ENCODE measurements around the gene OR2C3.

OR2C3 gene

DNA sequence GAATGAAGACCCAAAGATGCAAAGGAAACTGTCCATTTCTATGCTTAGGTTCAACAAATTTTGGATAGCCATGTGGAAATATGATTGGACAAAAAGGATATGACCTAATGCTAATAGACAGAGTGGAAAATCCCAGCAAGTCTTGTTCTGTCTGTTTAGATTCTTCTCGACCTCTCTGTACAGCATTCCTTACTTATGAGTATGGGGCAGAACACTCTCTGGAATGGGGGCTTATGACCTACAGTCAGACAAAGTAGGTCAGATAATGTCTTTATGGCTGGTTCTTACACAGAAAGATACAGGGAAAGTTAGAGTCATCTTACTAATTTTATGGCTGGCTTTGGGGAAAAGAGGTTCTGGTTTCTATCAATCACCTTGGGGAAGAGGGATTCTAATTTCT lies 15.5 kb upstream of the OR2C3 start:
- Histone ChIP-seq H3F3A (ENCODE audit: insufficient read depth, low read length) (no peaks in the 10 kb centered on the region), H4K20me1 (ENCODE audit: insufficient read depth, low read length) (no peaks in the 10 kb centered on the region), H3K27me3 (ENCODE audit: insufficient read depth, low read length) (no peaks in the 10 kb centered on the region), H3K4me1 (ENCODE audit: insufficient read depth, low read length, severe bottlenecking) (no peaks in the 10 kb centered on the region), H3K79me2 (ENCODE audit: insufficient read depth, low read length) (no peaks in the 10 kb centered on the region), H3K9ac (ENCODE audit: low read length) (no peak overlapping the region), H3K9me3 (ENCODE audit: low read length) (no peaks in the 10 kb centered on the region), H3K4me3 (ENCODE audit: low read depth, low read length, poor library complexity, severe bottlenecking) (no peak overlapping the region), H3K36me3 (ENCODE audit: insufficient read depth, low read length) (no peaks in the 10 kb centered on the region), H3K27ac (ENCODE audit: low read depth, low read length, poor library complexity, severe bottlenecking) (no peak overlapping the region), H3K9me2 (ENCODE audit: low read depth, low read length) (no peaks in the 10 kb centered on the region), H3K4me2 (ENCODE audit: low read length) (no peak overlapping the region), H2AFZ (ENCODE audit: low read length) (no peak overlapping the region)
- TF ChIP-seq CTCF (IDR thresholded peaks at IDR 0.05; ENCODE audit: low read length) (no peak), EZH2 (IDR thresholded peaks at IDR 0.05; ENCODE audit: borderline replicate concordance, low read length) (no peak)

GRCh38 chr1:247548769-247549182 lies 12.5 kb upstream of the OR2C3 start, which contains the start of gene GCSAML:
Gene GCSAML, plus strand, starts transcription at chr1:247549134. Its CDS starts 58 bp downstream, at chr1:247549192.
- no peak within 1 kb of the TSS for H3K4me2 ChIP-seq (ENCODE audit: low read length)
- H3F3A ChIP-seq (ENCODE audit: insufficient read depth, low read length): no peaks in the 10 kb centered on the region
- no peaks in the 10 kb centered on the region for H3K79me2 ChIP-seq (ENCODE audit: insufficient read depth, low read length)

GRCh38 chr1:247548092-247548491 lies 11.9 kb upstream of the OR2C3 start:
- Histone ChIP-seq H4K20me1 (ENCODE audit: insufficient read depth, low read length) (no peaks in the 10 kb centered on the region), H3K9me2 (ENCODE audit: low read depth, low read length) (no peaks in the 10 kb centered on the region), H3F3A (ENCODE audit: insufficient read depth, low read length) (no peaks in the 10 kb centered on the region), H3K79me2 (ENCODE audit: insufficient read depth, low read length) (no peaks in the 10 kb centered on the region), H3K36me3 (ENCODE audit: insufficient read depth, low read length) (no peaks in the 10 kb centered on the region), H3K4me2 (ENCODE audit: low read length) (no peak overlapping the region), H3K4me3 (ENCODE audit: low read depth, low read length, poor library complexity, severe bottlenecking) (no peak overlapping the region), H3K9me3 (ENCODE audit: low read length) (no peaks in the 10 kb centered on the region), H2AFZ (ENCODE audit: low read length) (no peak overlapping the region), H3K27me3 (ENCODE audit: insufficient read depth, low read length) (no peaks in the 10 kb centered on the region), H3K27ac (ENCODE audit: low read depth, low read length, poor library complexity, severe bottlenecking) (no peak overlapping the region), H3K4me1 (ENCODE audit: insufficient read depth, low read length, severe bottlenecking) (no peaks in the 10 kb centered on the region), H3K9ac (ENCODE audit: low read length) (no peak overlapping the region)
- TF ChIP-seq EZH2 (IDR thresholded peaks at IDR 0.05; ENCODE audit: borderline replicate concordance, low read length) (no peak), CTCF (IDR thresholded peaks at IDR 0.05; ENCODE audit: low read length) (no peak)

More at GRCh38 chr1:247548769-247549182, 12.5 kb upstream of the OR2C3 start, which contains the start of gene GCSAML:
- Histone ChIP-seq H3K4me1 (ENCODE audit: insufficient read depth, low read length, severe bottlenecking) (no peaks in the 10 kb centered on the region), H2AFZ (ENCODE audit: low read length) (no peak within 1 kb of the TSS), H3K27ac (ENCODE audit: low read depth, low read length, poor library complexity, severe bottlenecking) (no peak within 1 kb of the TSS), H3K36me3 (ENCODE audit: insufficient read depth, low read length) (no peaks in the 10 kb centered on the region), H3K27me3 (ENCODE audit: insufficient read depth, low read length) (no peaks in the 10 kb centered on the region), H3K9me3 (ENCODE audit: low read length) (no peaks in the 10 kb centered on the region), H3K9ac (ENCODE audit: low read length) (no peak within 1 kb of the TSS), H4K20me1 (ENCODE audit: insufficient read depth, low read length) (no peaks in the 10 kb centered on the region), H3K4me3 (ENCODE audit: low read depth, low read length, poor library complexity, severe bottlenecking) (no peak within 1 kb of the TSS), H3K9me2 (ENCODE audit: low read depth, low read length) (no peaks in the 10 kb centered on the region)
- TF ChIP-seq CTCF (IDR thresholded peaks at IDR 0.05; ENCODE audit: low read length) (no peak), EZH2 (IDR thresholded peaks at IDR 0.05; ENCODE audit: borderline replicate concordance, low read length) (no peak)
